Common myeloid progenitor, CD34-positive (primary cell): ENCODE results near the gene ATOX1.
A peak's percentile ranks its signal among the peaks of the same experiment; 100 is the strongest.

Source experiments
- CTCF ChIA-PET: fragments of 350-600 bp; sonication (Branson Sonifier 250); formaldehyde crosslinking; loops from one replicate; lab custom pipeline; 2021; ENCODE audit warnings: antibody characterized with exemption; lab: Charles Lee
- POLR2A ChIA-PET: fragments of 350-600 bp; sonication (Branson Sonifier 250); formaldehyde crosslinking; loops from one replicate; lab custom pipeline; 2021; ENCODE audit warnings: antibody characterized with exemption; lab: Charles Lee
- DNase-seq, 3 donors: peaks; one replicate each; pipeline versions ENCODE4 v3.0.0 to v3.0.0-alpha.2; 2013
- H3K27ac ChIP-seq, 2 experiments: 1 replicate in 1 of 2; 2 replicates in 1 of 2; pipeline ENCODE4 v1.7.0; 2013; ENCODE audit warnings: inconsistent platforms in 2 of 2, low read length in 2 of 2, mild to moderate bottlenecking in 2 of 2, low read depth in 1 of 2, moderate library complexity in 1 of 2; ENCODE audit not compliant: severe bottlenecking in 2 of 2, insufficient read depth in 1 of 2, poor library complexity in 1 of 2
- H3K27me3 ChIP-seq, 5 experiments: replicated peaks in 2 of 5; 1 replicate in 3 of 5; 2 replicates in 2 of 5; pipeline versions ENCODE4 v1.6.1 to v1.7.0; 2013; ENCODE audit warnings: low read length in 4 of 5, mild to moderate bottlenecking in 2 of 5, moderate library complexity in 2 of 5, inconsistent platforms in 1 of 5; ENCODE audit not compliant: insufficient read depth in 5 of 5, control insufficient read depth in 4 of 5
- H3K36me3 ChIP-seq, 4 experiments: 1 replicate in 2 of 4; 2 replicates in 2 of 4; pipeline versions ENCODE4 v1.6.1 to v1.7.0; 2013; ENCODE audit warnings: low read length in 3 of 4, control low read depth in 1 of 4, mild to moderate bottlenecking in 1 of 4; ENCODE audit not compliant: control insufficient read depth in 4 of 4, insufficient read depth in 4 of 4
- H3K4me1 ChIP-seq, 4 experiments: 1 replicate in 3 of 4; 2 replicates in 1 of 4; pipeline versions ENCODE4 v1.6.1 to v1.7.1; 2013; ENCODE audit warnings: low read length in 3 of 4, mild to moderate bottlenecking in 3 of 4, control low read depth in 1 of 4, inconsistent platforms in 1 of 4, moderate library complexity in 1 of 4; ENCODE audit not compliant: control insufficient read depth in 4 of 4, insufficient read depth in 4 of 4; ENCODE audit errors: control extremely low read depth in 1 of 4
- H3K4me3 ChIP-seq, 7 experiments: 1 replicate in 4 of 7; 2 replicates in 3 of 7; pipeline versions ENCODE4 v1.5.1 to v1.7.0; 2013; ENCODE audit warnings: mild to moderate bottlenecking in 7 of 7, low read length in 6 of 7, moderate library complexity in 6 of 7, inconsistent platforms in 2 of 7, low read depth in 2 of 7, control low read depth in 1 of 7; ENCODE audit not compliant: insufficient read depth in 4 of 7, control insufficient read depth in 1 of 7; ENCODE audit errors: extremely low read depth in 1 of 7
- H3K9me3 ChIP-seq, 5 experiments: 1 replicate in 4 of 5; 2 replicates in 1 of 5; pipeline versions ENCODE4 v1.6.1 to v1.7.1; 2013; ENCODE audit warnings: low read length in 4 of 5, mild to moderate bottlenecking in 2 of 5, inconsistent platforms in 1 of 5, low read depth in 1 of 5, moderate library complexity in 1 of 5; ENCODE audit not compliant: control insufficient read depth in 4 of 5, insufficient read depth in 2 of 5; ENCODE audit errors: control extremely low read depth in 1 of 5
- WGBS: methylation state at CpG from one replicate; pipeline ENCODE4 v1.1.5; 2013; ENCODE audit not compliant: insufficient coverage; 5-methylcytosine and 5-hydroxymethylcytosine counted together

ATOX1 gene

GRCh38 chr5:151779531-151780125 is 21.2 kb upstream of the ATOX1 start:
- ChIA-PET POLR2A (no interaction called here), CTCF (no interaction called here)
- peaks cover 0 to 21% (median 7%) of the 10 kb centered on the region in 4 experiments for H3K36me3 ChIP-seq
- H3K9me3 ChIP-seq = no peaks in the 10 kb centered on the region
- DNase-seq = no peak
- H3K27me3 ChIP-seq = no peaks in the 10 kb centered on the region
- H3K4me1 ChIP-seq = peaks cover 4 to 28% (median 10%) of the 10 kb centered on the region in 4 experiments
- H3K27ac ChIP-seq = no peak overlapping the region
- 80% methylated on average over 1 of the region's 3 CpGs for WGBS
- H3K4me3 ChIP-seq = no peak overlapping the region

GRCh38 chr5:151775025-151775606 is 16.7 kb upstream of the ATOX1 start:
- Histone ChIP-seq H3K4me1 (peaks cover 12 to 53% (median 28%) of the 10 kb centered on the region in 4 experiments), H3K36me3 (peaks cover 0 to 21% (median 6%) of the 10 kb centered on the region in 4 experiments), H3K27ac (peak overlapping the region in 1 of 2 experiments; percentile 95), H3K4me3 (peak overlapping the region in 3 of 7 experiments; percentile 11 to 28 (median 16)), H3K27me3 (no peaks in the 10 kb centered on the region), H3K9me3 (no peaks in the 10 kb centered on the region)
- ChIA-PET POLR2A (no interaction called here), CTCF (no interaction called here)
- DNase-seq = no peak
- 64% methylated on average over 2 of the region's 3 CpGs for WGBS

GRCh38 chr5:151773951-151774350 is 15.5 kb upstream of the ATOX1 start:
- H3K4me1 ChIP-seq = peaks cover 15 to 52% (median 33%) of the 10 kb centered on the region in 4 experiments
- peak in 1 of 3 donors; percentile 19 for DNase-seq
- WGBS = 29% methylated on average over 2 of the region's 3 CpGs

GRCh38 chr5:151772846-151773561 is 14.6 kb upstream of the ATOX1 start:
- Histone ChIP-seq H3K27me3 (no peaks in the 10 kb centered on the region), H3K9me3 (no peaks in the 10 kb centered on the region), H3K27ac (peak overlapping the region; percentile 90 to 95), H3K36me3 (peaks cover 0 to 13% (median 3%) of the 10 kb centered on the region in 4 experiments), H3K4me1 (peaks cover 15 to 51% (median 33%) of the 10 kb centered on the region in 4 experiments), H3K4me3 (peak overlapping the region; percentile 68 to 98 (median 92))
- peak in 2 of 3 donors; percentile 14 to 17 for DNase-seq
- ChIA-PET CTCF (interaction anchor here (1.0 to 4.6 kb wide), 4 partner anchors 15 to 101 kb away, joined by 3 to 38 read pairs (median 6); partner anchors contain the start of gene ATOX1), POLR2A (interaction anchor here (0.6 to 1.2 kb wide), 3 partner anchors 11 to 14 kb away, joined by 3 to 5 read pairs (median 3); partner anchors contain the start of gene ATOX1)
- WGBS = 2% methylated on average over 18 of the region's 18 CpGs

More at GRCh38 chr5:151773951-151774350, 15.5 kb upstream of the ATOX1 start:
- ChIA-PET POLR2A (interaction anchor here (0.6 to 1.0 kb wide), 2 partner anchors 11 to 15 kb away, joined by 3 read pairs; partner anchors contain the start of gene ATOX1), CTCF (interaction anchor here (4.6 kb wide), 1 partner anchor 16 kb away, joined by 38 read pairs; the partner anchor contains the start of gene ATOX1)
- Histone ChIP-seq H3K27ac (peak overlapping the region; percentile 90 to 95), H3K9me3 (no peaks in the 10 kb centered on the region), H3K4me3 (peak overlapping the region in 6 of 7 experiments; percentile 83 to 98 (median 92)), H3K27me3 (no peaks in the 10 kb centered on the region), H3K36me3 (peaks cover 0 to 18% (median 6%) of the 10 kb centered on the region in 4 experiments)

GRCh38 chr5:151772029-151772845 is 13.8 kb upstream of the ATOX1 start:
- under 1% methylated on average over 84 of the region's 87 CpGs for WGBS
- Histone ChIP-seq H3K9me3 (no peaks in the 10 kb centered on the region), H3K4me1 (peaks cover 15 to 48% (median 33%) of the 10 kb centered on the region in 4 experiments), H3K27ac (peak overlapping the region; percentile 90 to 95), H3K36me3 (peaks cover 0 to 5% (median 0%) of the 10 kb centered on the region in 4 experiments), H3K4me3 (peak overlapping the region; percentile 68 to 98 (median 92)), H3K27me3 (no peaks in the 10 kb centered on the region)
- POLR2A ChIA-PET = interaction anchor here (0.6 to 2.2 kb wide), 6 partner anchors 12 to 590 kb away, joined by 3 to 9 read pairs (median 4); partner anchors contain the start of gene ATOX1
- peak; percentile 32 to 72 (median 59) for DNase-seq
- CTCF ChIA-PET = interaction anchor here (1.0 to 4.6 kb wide), 6 partner anchors 14 to 115 kb away, joined by 3 to 38 read pairs (median 8); partner anchors contain the start of gene ATOX1
